ENCODE measurements around the gene P4HB.
A peak's percentile ranks its signal among the peaks of the same experiment; 100 is the strongest.

The P4HB gene

DNA sequence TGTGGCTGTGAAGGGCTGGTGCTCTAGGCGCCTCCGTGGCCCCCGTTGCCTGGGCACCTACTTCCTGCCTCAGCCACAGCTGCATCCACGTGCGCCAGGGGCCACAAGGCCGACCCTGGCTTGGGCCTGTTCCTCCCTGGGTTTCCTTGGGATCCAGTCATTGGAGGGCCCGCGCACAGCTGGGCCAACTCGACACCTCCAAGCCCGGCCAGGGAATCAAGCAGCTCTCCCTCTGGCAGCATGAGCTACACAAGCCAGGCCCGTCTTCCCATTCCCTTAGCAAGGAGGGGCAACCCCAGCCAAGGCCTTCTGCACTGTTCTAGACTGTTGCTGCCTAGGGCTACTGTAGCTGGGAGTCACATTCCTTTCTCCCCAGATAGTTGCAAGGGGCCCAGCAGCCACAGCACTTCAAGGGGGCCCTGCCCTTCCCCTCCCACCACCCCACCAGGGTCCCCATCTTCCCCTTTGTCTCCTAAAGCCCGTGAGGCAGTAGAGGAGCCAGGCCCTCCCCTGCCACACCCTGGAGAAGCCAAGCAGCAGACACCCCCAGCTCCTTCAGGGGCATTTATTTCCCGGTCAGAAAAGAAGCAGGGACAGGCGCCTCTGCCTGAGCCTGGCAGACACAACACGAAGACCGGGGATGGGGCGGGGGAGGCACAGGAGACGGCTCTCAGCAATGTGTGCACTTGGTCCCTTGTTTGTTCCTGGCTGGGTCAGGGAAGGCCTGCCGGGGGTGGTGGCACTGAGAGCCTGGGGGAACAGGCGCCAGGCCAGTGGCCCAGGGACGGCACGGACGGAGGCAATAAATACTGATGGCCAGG lies 7.0 kb upstream of the P4HB start:
- DNase-seq: no peak

- DNase-seq: no peak
Measured at GRCh38 chr17:81866440-81867169, 6.3 kb upstream of the P4HB start.

DNA sequence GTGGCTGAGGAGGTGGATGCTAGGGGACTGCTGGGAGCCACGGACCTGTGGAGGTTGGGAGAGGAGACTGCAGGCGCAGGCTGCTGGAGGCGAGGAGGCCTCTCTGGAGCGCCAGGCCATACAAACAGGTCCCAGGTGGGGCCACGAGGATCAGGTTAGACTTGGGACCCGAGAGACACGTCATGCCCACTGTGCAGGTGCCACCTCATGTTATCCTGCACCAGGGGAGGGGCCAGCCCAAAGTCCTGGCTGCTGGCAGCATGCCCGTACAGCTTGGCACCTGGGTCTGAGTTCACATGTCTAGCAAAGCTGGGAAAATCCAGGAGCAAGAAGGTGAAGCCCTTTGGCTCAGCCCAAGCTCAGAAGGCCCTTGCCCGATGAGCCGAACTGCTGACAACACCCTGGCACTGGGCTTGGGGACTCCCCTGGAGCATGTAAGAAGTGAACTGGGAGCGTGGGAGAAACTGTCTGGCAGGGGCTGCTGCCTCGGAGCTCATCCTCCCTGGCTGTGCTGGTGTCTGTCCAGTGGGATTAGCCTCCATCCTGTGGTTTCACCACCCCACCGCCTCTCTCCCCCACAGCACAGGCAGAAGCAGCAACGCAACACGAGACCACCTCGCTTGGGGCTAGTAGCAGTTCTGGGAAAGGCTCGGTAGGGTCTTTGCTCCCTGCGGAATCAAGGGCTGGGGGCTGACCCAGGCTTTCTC lies 5.6 kb upstream of the P4HB start:
- no peak for DNase-seq

- no peak for DNase-seq
Measured at GRCh38 chr17:81865358-81865732, 5.0 kb upstream of the P4HB start.

DNA sequence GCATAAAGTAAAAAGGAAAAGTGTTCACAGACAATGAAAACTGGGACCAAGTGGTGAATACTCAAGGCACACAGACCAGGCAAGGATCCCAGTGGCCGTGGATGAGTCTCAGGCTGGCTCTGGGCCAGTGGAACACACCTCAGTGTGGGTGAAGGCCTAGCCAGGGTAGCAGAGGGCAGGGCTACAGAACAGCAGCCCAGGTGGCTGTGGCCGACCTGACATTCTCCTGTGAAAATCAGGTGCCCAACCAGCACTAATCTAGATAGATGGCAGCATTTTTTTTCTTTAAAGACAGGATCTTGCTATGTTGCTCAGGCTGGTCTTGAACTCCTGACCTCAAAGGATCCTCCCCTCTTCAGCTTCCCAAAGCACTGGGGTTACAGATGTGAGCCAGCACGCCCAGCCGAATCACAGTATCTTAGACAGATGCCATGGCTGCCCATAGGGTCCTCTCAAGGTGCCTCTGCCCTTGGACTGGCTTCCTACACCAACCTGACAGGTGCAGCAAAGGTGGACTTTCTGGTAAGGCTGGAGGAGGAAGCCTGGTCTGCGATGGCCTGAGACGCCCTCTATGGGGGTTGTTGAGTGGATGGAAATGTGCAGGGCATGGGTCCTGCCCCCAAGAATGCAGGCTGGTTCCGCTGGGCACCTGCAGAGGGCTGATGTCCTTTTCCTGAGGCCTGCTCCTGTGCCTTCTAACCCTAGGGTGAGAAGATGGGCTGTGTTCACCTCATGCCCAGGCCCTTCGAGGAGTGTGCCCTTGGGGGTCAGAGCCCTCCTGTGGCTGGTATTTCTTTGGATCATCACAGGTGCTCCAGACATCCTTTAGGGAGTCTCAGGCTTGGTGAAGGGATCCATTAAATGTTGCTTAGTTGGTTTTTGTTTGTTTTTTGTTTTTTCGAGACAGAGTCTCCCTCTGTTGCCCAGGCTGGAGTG lies 3.8 kb upstream of the P4HB start:
- no peak for DNase-seq

DNA sequence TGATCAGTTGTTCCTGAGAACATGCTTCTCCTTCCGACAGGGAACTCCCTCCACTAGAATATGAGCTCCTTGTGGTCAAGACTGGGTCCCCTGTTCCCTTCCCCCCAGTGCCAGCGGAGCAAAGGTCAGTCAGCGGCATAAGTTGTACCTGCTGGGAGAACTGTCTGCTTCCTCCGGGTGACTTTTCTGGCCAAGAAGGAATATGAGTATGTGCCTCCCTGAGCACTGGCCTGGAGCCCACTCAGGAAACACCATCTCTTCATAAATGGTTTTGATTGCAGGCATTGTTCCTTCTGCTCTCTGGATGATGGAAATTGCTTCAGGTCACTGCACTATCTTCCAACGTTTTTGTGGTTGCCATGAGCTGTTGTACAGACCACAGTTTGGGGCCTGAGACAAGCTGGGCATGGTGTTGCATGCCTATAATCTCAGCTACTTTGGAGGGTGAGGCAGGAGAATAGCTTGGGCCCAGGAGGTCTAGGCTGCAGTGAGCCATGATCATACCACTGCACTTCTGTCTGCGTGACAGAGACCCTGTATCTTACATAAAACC lies 2.9 kb upstream of the P4HB start:
- DNase-seq: no peak

DNA sequence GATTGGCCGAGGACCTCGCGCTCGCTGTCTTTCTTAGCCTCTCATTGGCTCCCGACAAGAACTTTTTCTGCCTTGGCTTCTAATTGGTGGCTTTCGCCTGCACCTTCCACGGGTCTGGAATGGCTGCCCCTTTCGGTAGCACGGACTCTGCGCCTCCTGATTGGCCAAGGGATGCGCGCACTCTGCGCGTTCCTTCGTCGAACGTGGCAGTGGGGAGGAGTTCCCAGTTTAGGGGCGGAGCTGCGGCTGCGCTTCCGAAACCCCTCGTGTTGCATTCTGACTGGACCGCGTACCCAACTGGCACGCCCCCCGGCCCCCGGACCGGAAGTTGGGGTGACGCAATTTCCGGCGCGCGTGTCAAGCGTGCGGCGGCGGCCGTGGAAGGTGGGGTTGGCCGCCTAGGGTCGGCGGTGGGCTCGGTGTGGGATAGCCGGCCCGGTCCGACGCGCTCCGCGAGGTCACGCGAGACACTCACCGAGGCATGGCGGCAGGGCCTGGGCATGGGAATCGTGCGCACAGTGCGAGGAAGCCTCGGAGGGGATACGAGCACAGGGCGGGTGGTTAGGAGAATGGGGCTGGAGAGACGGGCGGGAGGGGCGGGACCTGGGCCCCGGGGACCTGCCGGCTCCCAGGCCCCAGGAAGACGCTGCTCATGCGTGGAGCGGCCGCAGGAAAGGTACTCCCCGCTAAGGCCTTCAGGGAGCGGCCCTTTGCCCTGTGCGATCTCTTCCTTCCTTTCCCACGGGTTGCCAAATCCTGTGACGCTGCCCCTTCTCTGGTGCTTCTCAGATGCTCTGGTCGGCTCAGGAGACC lies 627 bp upstream of the P4HB start:
- DNase-seq: peak; percentile 99

DNA sequence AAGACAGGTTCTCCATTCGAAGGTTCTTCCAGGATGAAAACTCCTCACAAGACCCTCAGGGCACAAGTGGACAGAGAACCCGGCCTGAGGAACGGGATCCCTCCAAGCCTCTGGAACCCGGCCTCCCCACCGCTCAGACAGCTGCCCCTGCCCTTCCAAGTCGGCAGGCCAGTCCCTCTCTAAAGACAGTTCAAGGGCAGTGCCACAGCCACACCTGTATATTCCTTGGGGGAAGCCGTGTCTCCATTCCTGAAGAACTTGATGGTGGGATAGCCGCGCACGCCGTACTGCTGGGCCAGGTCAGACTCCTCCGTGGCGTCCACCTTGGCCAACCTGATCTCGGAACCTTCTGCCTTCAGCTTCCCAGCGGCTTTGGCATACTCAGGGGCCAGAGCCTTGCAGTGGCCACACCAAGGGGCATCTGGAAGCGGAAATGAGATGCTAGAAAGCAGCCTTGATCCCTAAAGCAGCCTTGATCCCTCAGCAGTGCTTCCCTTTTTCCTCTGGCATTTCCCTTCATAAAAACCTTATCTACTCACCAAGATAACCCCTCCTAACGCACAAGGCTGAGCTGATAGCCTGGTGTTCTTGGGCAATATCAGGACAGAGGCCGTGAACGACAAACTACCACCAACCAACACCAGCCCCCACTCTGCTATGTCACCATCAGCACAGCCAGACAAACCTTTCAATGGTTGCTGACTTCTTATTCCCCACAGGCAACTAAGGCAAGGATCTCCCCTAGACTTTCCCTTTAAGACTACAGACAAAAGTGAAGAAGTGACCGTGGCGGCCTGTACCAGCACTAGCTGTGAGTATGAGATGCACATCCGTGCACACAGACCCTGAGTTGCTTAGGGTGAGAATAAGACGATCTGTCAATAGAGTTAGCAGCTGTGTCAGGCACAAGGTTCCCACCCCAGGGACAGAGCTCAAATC lies 1.1 kb downstream of the P4HB start:
- no peak for DNase-seq

GRCh38 chr17:81858170-81858966 lies 2.0 kb downstream of the P4HB start:
- no peak for DNase-seq

- DNase-seq: no peak
Measured at GRCh38 chr17:81854974-81855774, 5.2 kb downstream of the P4HB start.

DNA sequence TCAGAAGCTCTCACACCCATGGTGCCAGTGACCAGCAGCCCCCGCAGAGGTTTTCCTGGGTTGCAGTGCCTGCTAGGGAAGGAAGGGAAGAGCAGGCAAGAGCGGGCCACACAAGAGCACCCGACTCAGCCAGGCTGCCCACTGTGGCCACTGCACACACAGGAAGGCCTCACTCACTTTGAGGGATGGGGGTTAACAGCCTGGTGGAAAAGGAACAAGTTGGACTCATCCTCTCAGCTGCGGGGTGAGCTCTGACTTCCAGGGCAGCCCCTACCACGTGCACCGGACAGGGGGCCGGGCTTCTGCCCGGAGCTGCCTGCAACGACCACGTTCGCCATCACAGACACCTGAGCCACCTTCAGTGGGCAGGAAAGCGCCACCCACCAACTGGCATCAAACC lies 8.1 kb downstream of the P4HB start:
- DNase-seq: no peak

DNA sequence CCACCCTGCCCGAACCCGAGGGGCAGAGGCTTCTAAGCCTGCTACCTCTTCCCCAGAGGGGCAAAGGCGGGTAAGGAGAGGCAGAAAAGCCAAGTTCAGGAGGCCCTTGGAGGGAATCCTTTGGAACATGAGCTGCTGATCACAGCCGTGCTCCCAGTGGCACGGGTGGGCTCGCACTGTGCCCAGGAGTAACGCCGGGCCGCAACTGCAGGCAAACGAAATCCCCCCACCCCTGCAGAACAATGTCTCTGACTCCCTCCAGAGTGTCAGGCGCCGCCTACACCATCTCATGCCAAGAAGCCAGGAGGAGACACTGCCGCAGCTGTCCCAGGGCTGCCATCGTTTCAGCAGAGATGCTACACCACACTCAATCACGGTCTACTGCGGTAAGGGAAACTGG lies 8.9 kb downstream of the P4HB start:
- no peak for DNase-seq

GRCh38 chr17:81849457-81849856 lies 10.9 kb downstream of the P4HB start:
- DNase-seq: no peak

- DNase-seq: no peak
Measured at GRCh38 chr17:81846743-81847689, 13.3 kb downstream of the P4HB start.

GRCh38 chr17:81845881-81846742 lies 14.2 kb downstream of the P4HB start:
- DNase-seq: no peak

DNA sequence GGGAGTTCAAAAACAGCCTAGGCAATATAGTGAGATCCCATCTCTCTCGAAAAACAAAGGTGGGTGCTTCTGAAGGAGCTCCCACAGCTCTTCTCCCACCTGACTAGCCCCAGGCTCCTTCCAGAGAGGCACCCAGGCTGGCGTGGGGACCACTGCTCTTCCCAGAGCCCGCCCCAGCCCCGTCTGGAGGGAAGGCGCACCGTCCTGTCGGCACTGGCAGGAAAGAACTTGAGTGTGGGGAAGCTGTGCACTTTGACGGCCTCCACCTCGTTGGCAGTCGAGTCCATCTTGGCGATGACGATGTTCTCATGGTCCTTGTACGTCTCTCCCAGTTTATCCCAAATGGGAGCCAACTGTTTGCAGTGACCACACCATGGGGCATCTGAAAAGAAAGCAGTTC lies 15.0 kb downstream of the P4HB start:
- no peak for DNase-seq

All from activated naive CD4-positive, alpha-beta T cell treated with Interleukin-2 at 50 U/mL for 16 hours (primary cell).